IMR-90 (cell line): Measurements from ENCODE around the gene NKX2-1. TPM values are rescaled to one million over a fixed set of nuclear protein-coding genes. Genes with fewer than 3 reads are reported as not detected.

Experiments used
- ATAC-seq: fragments of 200-7000 bp; cut with Tn5 transposase; 2 replicates; pipeline ENCODE4 v1.9.1; 2020; ENCODE audit warnings: low read depth, mild to moderate bottlenecking, moderate library complexity
- BruUV-seq: library from RNA; stranded (reverse); fragments of 400-500 nt; replicated peaks from 2 replicates; lab custom pipeline; 2021; lab: Mats Ljungman, UMichigan
- CTCF ChIA-PET: fragments of 300-600 bp; formaldehyde crosslinking; extraction: SDS; loops from one replicate; lab custom pipeline; 2021; ENCODE audit warnings: antibody characterized with exemption; lab: Yijun Ruan, JAX
- POLR2A ChIA-PET: fragments of 300-600 bp; sonication (Branson Sonifier 250); formaldehyde crosslinking; loops from one replicate; lab custom pipeline; 2022; ENCODE audit warnings: antibody characterized with exemption; ENCODE audit not compliant: unreplicated experiment; lab: Charles Lee
- DNase-seq: peaks from one replicate; pipeline ENCODE4 v3.0.0; 2013
- H2AFZ ChIP-seq: replicated peaks from 2 replicates; pipeline ENCODE3; 2013; ENCODE audit warnings: low read length, mild to moderate bottlenecking; ENCODE audit not compliant: poor library complexity
- H2AK5ac ChIP-seq: 2 replicates; pipeline ENCODE4 v1.6.1; 2013; ENCODE audit warnings: low read depth, low read length, inconsistent platforms
- H2AK9ac ChIP-seq: replicated peaks from 2 replicates; pipeline ENCODE3; 2013; ENCODE audit warnings: mild to moderate bottlenecking, low read depth, low read length, moderate library complexity; ENCODE audit not compliant: poor library complexity
- H2BK120ac ChIP-seq: 2 replicates; pipeline ENCODE4 v1.6.1; 2013; ENCODE audit warnings: low read depth, low read length, inconsistent platforms
- H2BK15ac ChIP-seq: 3 replicates; pipeline ENCODE4 v1.6.1; 2013; ENCODE audit warnings: low read depth, low read length, inconsistent platforms
- H2BK20ac ChIP-seq: 2 replicates; pipeline ENCODE4 v1.6.1; 2013; ENCODE audit warnings: low read depth, mild to moderate bottlenecking, inconsistent platforms, low read length, moderate library complexity
- H2BK5ac ChIP-seq: 2 replicates; pipeline ENCODE4 v1.6.1; 2013; ENCODE audit warnings: mild to moderate bottlenecking, low read depth, low read length, inconsistent platforms; ENCODE audit not compliant: poor library complexity, severe bottlenecking
- H3K14ac ChIP-seq: replicated peaks from 2 replicates; pipeline ENCODE4 v1.6.1; 2013; ENCODE audit warnings: low read depth, low read length, inconsistent platforms
- H3K18ac ChIP-seq: 2 replicates; pipeline ENCODE4 v1.6.1; 2013; ENCODE audit warnings: low read depth, low read length, control low read depth
- H3K23ac ChIP-seq: 2 replicates; pipeline ENCODE4 v1.6.1; 2013; ENCODE audit warnings: low read depth, low read length, inconsistent platforms
- H3K27ac ChIP-seq: 2 replicates; pipeline ENCODE4 v1.5.1; 2013; ENCODE audit warnings: mild to moderate bottlenecking, control low read depth, low read length; ENCODE audit not compliant: insufficient read depth
- H3K27me3 ChIP-seq: 2 replicates; pipeline ENCODE4 v1.6.1; 2013; ENCODE audit warnings: low read length; ENCODE audit not compliant: control insufficient read depth, insufficient read depth
- H3K36me3 ChIP-seq: 2 replicates; pipeline ENCODE4 v1.6.1; 2013; ENCODE audit warnings: low read length, mixed read lengths; ENCODE audit not compliant: control insufficient read depth, insufficient read depth
- H3K4ac ChIP-seq: 2 replicates; pipeline ENCODE4 v1.6.1; 2013; ENCODE audit warnings: low read depth, low read length, inconsistent platforms
- H3K4me1 ChIP-seq: 2 replicates; pipeline ENCODE4 v1.6.1; 2013; ENCODE audit warnings: low read length, mixed read lengths; ENCODE audit not compliant: control insufficient read depth, insufficient read depth
- H3K4me2 ChIP-seq: 2 replicates; pipeline ENCODE4 v1.6.1; 2013; ENCODE audit warnings: low read depth, mild to moderate bottlenecking, control low read depth, low read length, moderate library complexity
- H3K4me3 ChIP-seq: 2 replicates; pipeline ENCODE4 v1.5.1; 2013; ENCODE audit warnings: low read depth, mild to moderate bottlenecking, control low read depth, low read length, moderate library complexity; ENCODE audit not compliant: insufficient read depth
- H3K56ac ChIP-seq: 2 replicates; pipeline ENCODE4 v1.6.1; 2013; ENCODE audit warnings: low read length, inconsistent platforms; ENCODE audit not compliant: insufficient read depth; ENCODE audit errors: extremely low read depth
- H3K79me1 ChIP-seq, 2 experiments: 2 replicates each; pipeline ENCODE4 v1.6.1; 2013; ENCODE audit warnings: low read length in 2 of 2, inconsistent platforms in 1 of 2, low read depth in 1 of 2
- H3K9ac ChIP-seq: 2 replicates; pipeline ENCODE4 v1.6.1; 2013; ENCODE audit warnings: low read depth, low read length, control low read depth
- H3K9me1 ChIP-seq: 2 replicates; pipeline ENCODE4 v1.6.1; 2013; ENCODE audit warnings: low read length, inconsistent platforms; ENCODE audit not compliant: insufficient read depth
- H3K9me3 ChIP-seq: 2 replicates; pipeline ENCODE4 v1.6.1; 2013; ENCODE audit warnings: low read length; ENCODE audit not compliant: control insufficient read depth, insufficient read depth
- H4K20me1 ChIP-seq: 2 replicates; pipeline ENCODE4 v1.6.1; 2013; ENCODE audit warnings: low read length, inconsistent platforms; ENCODE audit not compliant: insufficient read depth
- H4K5ac ChIP-seq: 2 replicates; pipeline ENCODE4 v1.6.1; 2013; ENCODE audit warnings: mild to moderate bottlenecking, low read depth, low read length, control low read depth
- H4K8ac ChIP-seq, 2 experiments: 2 replicates each; pipeline ENCODE4 v1.6.1; 2013; ENCODE audit warnings: low read depth in 2 of 2, low read length in 2 of 2, control low read depth in 1 of 2, inconsistent platforms in 1 of 2
- H4K91ac ChIP-seq: 2 replicates; pipeline ENCODE4 v1.6.1; 2013; ENCODE audit warnings: low read depth, low read length, inconsistent platforms; ENCODE audit not compliant: insufficient read depth
- BHLHE40 ChIP-seq: fragments of 150-350 bp; IDR thresholded peaks from 2 replicates; pipeline ENCODE4 v1.6.1; 2016; ENCODE audit warnings: mild to moderate bottlenecking, low read depth, low read length
- CEBPB ChIP-seq: IDR thresholded peaks from 2 replicates; pipeline ENCODE4 v1.6.1; 2012; ENCODE audit warnings: low read depth, low read length, improper control_type of control experiment
- CHD1 ChIP-seq: IDR thresholded peaks from 2 replicates; pipeline ENCODE4 v1.6.1; 2012; ENCODE audit warnings: low read depth, low read length, improper control_type of control experiment
- FOS ChIP-seq: fragments of 150-350 bp; IDR thresholded peaks from 2 replicates; pipeline ENCODE4 v1.6.1; 2016; ENCODE audit warnings: low read depth, low read length
- MAFK ChIP-seq: IDR thresholded peaks from 2 replicates; pipeline ENCODE4 v1.6.1; 2012; ENCODE audit warnings: low read depth, low read length, improper control_type of control experiment
- MAZ ChIP-seq: IDR thresholded peaks from 2 replicates; pipeline ENCODE4 v1.6.1; 2012; ENCODE audit warnings: low read depth, mild to moderate bottlenecking, low read length, improper control_type of control experiment, moderate library complexity, borderline replicate concordance
- MXI1 ChIP-seq: IDR thresholded peaks from 2 replicates; pipeline ENCODE4 v1.6.1; 2012; ENCODE audit warnings: low read depth, mild to moderate bottlenecking, low read length, moderate library complexity, borderline replicate concordance
- NFE2L2 ChIP-seq: fragments of 150-350 bp; IDR thresholded peaks from 2 replicates; pipeline ENCODE4 v1.6.1; 2016; ENCODE audit warnings: low read depth, mild to moderate bottlenecking, low read length
- POLR2A ChIP-seq: IDR thresholded peaks from 2 replicates; pipeline ENCODE4 v1.6.1; 2012; ENCODE audit warnings: mild to moderate bottlenecking, low read depth, low read length
- RAD21 ChIP-seq: IDR thresholded peaks from 2 replicates; pipeline ENCODE4 v1.6.1; 2012; ENCODE audit warnings: low read length, improper control_type of control experiment
- RCOR1 ChIP-seq: IDR thresholded peaks from 2 replicates; pipeline ENCODE4 v1.6.1; 2012; ENCODE audit warnings: mild to moderate bottlenecking, low read length, improper control_type of control experiment; ENCODE audit not compliant: insufficient replicate concordance
- RFX5 ChIP-seq: IDR thresholded peaks from 2 replicates; pipeline ENCODE4 v1.8.0; 2012; ENCODE audit warnings: low read depth, mild to moderate bottlenecking, low read length, moderate library complexity
- SMC3 ChIP-seq: fragments of 150-350 bp; IDR thresholded peaks from 2 replicates; pipeline ENCODE4 v1.6.1; 2016; ENCODE audit warnings: low read depth, mild to moderate bottlenecking, antibody characterized with exemption, low read length, moderate library complexity
- WGBS, 2 experiments: methylation state at CpG; one replicate each; pipeline versions ENCODE4 v1.1.5 to v1.1.7; 2013; ENCODE audit warnings: missing lambda C conversion rate in 2 of 2; ENCODE audit not compliant: insufficient read length in 1 of 2; ENCODE audit errors: extremely low coverage in 2 of 2; 5-methylcytosine and 5-hydroxymethylcytosine counted together
- dilution Hi-C: fragments of 300-500 bp; cut with HindIII; formaldehyde crosslinking; loops from one replicate; pipeline ENCODE4 v1.14.3; 2018; ENCODE audit warnings: low sequenced_read_pairs; ENCODE audit not compliant: unreplicated experiment
- in situ Hi-C: fragments of 300-500 bp; cut with MboI; formaldehyde crosslinking; loops from 3 replicates; pipeline ENCODE4 v1.14.3; 2019; ENCODE audit warnings: low sequenced_read_pairs, inconsistent platforms, mixed read lengths
- intact Hi-C: fragments of 100-400 bp; cut with micrococcal nuclease; formaldehyde crosslinking; loops from 2 replicates; pipeline ENCODE4 v1.10.0; 2022
- polyA plus RNA-seq, 3 experiments: library from polyadenylated mRNA; depleted of rRNA; stranded (reverse); fragments of >200 nt; gene quantifications; 2 replicates each; pipeline ENCODE4 v1.2.3, GENCODE V29; 2012; ENCODE audit warnings: low replicate concordance in 1 of 3
- total RNA-seq: library from RNA; depleted of rRNA; stranded (reverse); fragments of >200 nt; gene quantifications from 2 replicates; pipeline ENCODE4 v1.2.3, GENCODE V29; 2012
- TF ChIP-seq, protein P1 (sequence below): fragments of 150-350 bp; IDR thresholded peaks from 2 replicates; pipeline ENCODE4 v1.6.1; 2017; ENCODE audit warnings: mild to moderate bottlenecking, antibody characterized with exemption, low read length, low read depth
- TF ChIP-seq, protein P2 (sequence below): conservative IDR thresholded peaks from 2 replicates; pipeline ENCODE4 v1.5.1; 2012; ENCODE audit warnings: mild to moderate bottlenecking, low read depth, low read length, improper control_type of control experiment
- TF ChIP-seq, protein P3 (sequence below): fragments of 150-350 bp; IDR thresholded peaks from 2 replicates; pipeline ENCODE4 v1.6.1; 2016; ENCODE audit warnings: low read depth, mild to moderate bottlenecking, low read length, moderate library complexity, borderline replicate concordance

The NKX2-1 gene
- total and polyA plus RNA-seq, 2 of the 4 experiments (the other 2 are of a cell fraction): not detected

DNA sequence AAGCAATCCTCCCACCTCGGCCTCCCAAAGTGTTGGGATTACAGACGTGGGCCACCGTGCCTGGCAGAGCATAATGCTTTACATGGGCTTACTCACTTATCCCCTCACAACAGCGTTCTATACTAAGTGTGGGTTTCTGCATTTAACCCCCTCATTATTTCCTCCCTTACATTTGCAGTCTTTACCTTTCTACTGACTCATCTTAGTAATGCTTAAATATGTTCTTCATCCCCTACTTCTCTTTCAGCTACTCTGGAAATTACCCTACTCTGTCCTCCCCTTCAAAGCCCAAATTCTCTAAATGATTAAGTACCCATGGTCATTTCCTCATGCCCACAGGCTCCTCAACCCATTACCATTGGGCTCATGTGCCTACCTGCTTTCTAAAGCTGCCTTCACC is 40.7 kb downstream of the NKX2-1 start:
- Histone ChIP-seq H4K8ac (no peak overlapping the region), H2AK9ac (no peak overlapping the region), H3K36me3 (no peaks in the 10 kb centered on the region), H3K27ac (no peak overlapping the region), H2BK15ac (no peak overlapping the region), H4K91ac (no peak overlapping the region), H2BK20ac (no peak overlapping the region), H3K4me3 (no peak overlapping the region), H2AFZ (no peak overlapping the region), H2BK5ac (no peak overlapping the region), H3K4me2 (no peak overlapping the region), H3K9me3 (no peaks in the 10 kb centered on the region), H3K79me1 (no peaks in the 10 kb centered on the region), H3K4ac (no peak overlapping the region), H3K56ac (no peak overlapping the region), H3K27me3 (no peaks in the 10 kb centered on the region), H4K20me1 (no peaks in the 10 kb centered on the region), H3K18ac (no peak overlapping the region), H3K4me1 (no peaks in the 10 kb centered on the region), H4K5ac (no peak overlapping the region), H2BK120ac (no peak overlapping the region), H2AK5ac (no peak overlapping the region), H3K14ac (no peak overlapping the region), H3K9me1 (no peaks in the 10 kb centered on the region), H3K9ac (no peak overlapping the region), H3K23ac (no peak overlapping the region)
- POLR2A ChIA-PET: no interaction called here
- ATAC-seq (no peak), DNase-seq (no peak)
- CTCF ChIA-PET: no interaction called here
- TF ChIP-seq BHLHE40 (no peak), FOS (no peak), RAD21 (no peak), MAFK (no peak), RCOR1 (no peak), SMC3 (no peak), NFE2L2 (no peak), RFX5 (no peak), MXI1 (no peak), POLR2A (no peak), CHD1 (no peak), CEBPB (no peak), MAZ (no peak)
- TF ChIP-seq, protein P1, sequence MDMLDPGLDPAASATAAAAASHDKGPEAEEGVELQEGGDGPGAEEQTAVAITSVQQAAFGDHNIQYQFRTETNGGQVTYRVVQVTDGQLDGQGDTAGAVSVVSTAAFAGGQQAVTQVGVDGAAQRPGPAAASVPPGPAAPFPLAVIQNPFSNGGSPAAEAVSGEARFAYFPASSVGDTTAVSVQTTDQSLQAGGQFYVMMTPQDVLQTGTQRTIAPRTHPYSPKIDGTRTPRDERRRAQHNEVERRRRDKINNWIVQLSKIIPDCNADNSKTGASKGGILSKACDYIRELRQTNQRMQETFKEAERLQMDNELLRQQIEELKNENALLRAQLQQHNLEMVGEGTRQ: no peak
- TF ChIP-seq, protein P2, sequence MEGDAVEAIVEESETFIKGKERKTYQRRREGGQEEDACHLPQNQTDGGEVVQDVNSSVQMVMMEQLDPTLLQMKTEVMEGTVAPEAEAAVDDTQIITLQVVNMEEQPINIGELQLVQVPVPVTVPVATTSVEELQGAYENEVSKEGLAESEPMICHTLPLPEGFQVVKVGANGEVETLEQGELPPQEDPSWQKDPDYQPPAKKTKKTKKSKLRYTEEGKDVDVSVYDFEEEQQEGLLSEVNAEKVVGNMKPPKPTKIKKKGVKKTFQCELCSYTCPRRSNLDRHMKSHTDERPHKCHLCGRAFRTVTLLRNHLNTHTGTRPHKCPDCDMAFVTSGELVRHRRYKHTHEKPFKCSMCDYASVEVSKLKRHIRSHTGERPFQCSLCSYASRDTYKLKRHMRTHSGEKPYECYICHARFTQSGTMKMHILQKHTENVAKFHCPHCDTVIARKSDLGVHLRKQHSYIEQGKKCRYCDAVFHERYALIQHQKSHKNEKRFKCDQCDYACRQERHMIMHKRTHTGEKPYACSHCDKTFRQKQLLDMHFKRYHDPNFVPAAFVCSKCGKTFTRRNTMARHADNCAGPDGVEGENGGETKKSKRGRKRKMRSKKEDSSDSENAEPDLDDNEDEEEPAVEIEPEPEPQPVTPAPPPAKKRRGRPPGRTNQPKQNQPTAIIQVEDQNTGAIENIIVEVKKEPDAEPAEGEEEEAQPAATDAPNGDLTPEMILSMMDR: no peak
- TF ChIP-seq, protein P3, sequence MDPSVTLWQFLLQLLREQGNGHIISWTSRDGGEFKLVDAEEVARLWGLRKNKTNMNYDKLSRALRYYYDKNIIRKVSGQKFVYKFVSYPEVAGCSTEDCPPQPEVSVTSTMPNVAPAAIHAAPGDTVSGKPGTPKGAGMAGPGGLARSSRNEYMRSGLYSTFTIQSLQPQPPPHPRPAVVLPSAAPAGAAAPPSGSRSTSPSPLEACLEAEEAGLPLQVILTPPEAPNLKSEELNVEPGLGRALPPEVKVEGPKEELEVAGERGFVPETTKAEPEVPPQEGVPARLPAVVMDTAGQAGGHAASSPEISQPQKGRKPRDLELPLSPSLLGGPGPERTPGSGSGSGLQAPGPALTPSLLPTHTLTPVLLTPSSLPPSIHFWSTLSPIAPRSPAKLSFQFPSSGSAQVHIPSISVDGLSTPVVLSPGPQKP: no peak
- 60% methylated on average over 1 of the region's 4 CpGs; no CpG with 5 or more reads in 1 of the 2 experiments for WGBS, 2 experiments
- intact Hi-C loops (no loop called here), in situ Hi-C loops (no loop called here), dilution Hi-C loops (no loop called here)
- BruUV-seq: no TSS peak
